Esophagus (tissue), 2 donors: ENCODE results near the gene C10orf90. TPM values are rescaled to one million over a fixed set of nuclear protein-coding genes. Genes with fewer than 3 reads are reported as not detected.

ENCODE experiments used
- H3K27ac ChIP-seq, 2 donors: one replicate each; pipeline ENCODE4 v1.5.1; 2013; ENCODE audit warnings: low read depth in 2 of 2, mild to moderate bottlenecking in 2 of 2, inconsistent platforms in 1 of 2, low read length in 1 of 2, moderate library complexity in 1 of 2
- H3K27me3 ChIP-seq, 2 donors: one replicate each; pipeline ENCODE4 v1.6.1; 2013; ENCODE audit warnings: low read length in 2 of 2, control low read depth in 1 of 2, mild to moderate bottlenecking in 1 of 2; ENCODE audit not compliant: insufficient read depth in 2 of 2, control insufficient read depth in 1 of 2
- H3K36me3 ChIP-seq, 2 donors: one replicate each; pipeline ENCODE4 v1.6.1; 2013; ENCODE audit warnings: low read length in 1 of 2; ENCODE audit not compliant: control insufficient read depth in 2 of 2, insufficient read depth in 2 of 2
- H3K4me1 ChIP-seq, 2 donors: one replicate each; pipeline ENCODE4 v1.6.1; 2013; ENCODE audit warnings: low read length in 1 of 2; ENCODE audit not compliant: control insufficient read depth in 2 of 2, insufficient read depth in 2 of 2
- H3K4me3 ChIP-seq, 2 donors: one replicate each; pipeline ENCODE4 v1.5.1; 2013; ENCODE audit warnings: low read length in 2 of 2, mild to moderate bottlenecking in 2 of 2, low read depth in 1 of 2, moderate library complexity in 1 of 2
- H3K9me3 ChIP-seq, 2 donors: one replicate each; pipeline ENCODE4 v1.6.1; 2013; ENCODE audit warnings: mild to moderate bottlenecking in 2 of 2, low read depth in 1 of 2, low read length in 1 of 2, moderate library complexity in 1 of 2; ENCODE audit not compliant: control insufficient read depth in 2 of 2, insufficient read depth in 1 of 2
- WGBS, 2 donors: extraction: QIAGEN DNeasy Blood & Tissue Kit; methylation state at CpG; one replicate each; pipeline ENCODE4 v1.1.7; 2013; 5-methylcytosine and 5-hydroxymethylcytosine counted together
- polyA plus RNA-seq, 2 donors: library from polyadenylated mRNA; stranded (reverse); fragments of 200-250 nt; gene quantifications; one replicate each; pipeline ENCODE4 v1.2.3, GENCODE V29; 2013
- donor health status: healthy with polysubstance abuse.
- donor health status: Bipolar disorder and iron deficiency.

The C10orf90 gene
- polyA plus RNA-seq, 2 donors, result 0.05 TPM; not detected in 1

- no peak overlapping the region for H3K27ac ChIP-seq
- H3K27me3 ChIP-seq, result no peaks in the 10 kb centered on the region
- no peaks in the 10 kb centered on the region for H3K4me1 ChIP-seq
- H3K4me3 ChIP-seq, result no peak overlapping the region
- H3K9me3 ChIP-seq, result no peaks in the 10 kb centered on the region
- H3K36me3 ChIP-seq, result no peaks in the 10 kb centered on the region
- 51 to 55% methylated on average over 2 of the region's 2 CpGs for WGBS, 2 donors
These were observed 232.1 kb downstream of the C10orf90 start for GRCh38 chr10:126438407-126438783.

GRCh38 chr10:126437635-126438406 lies 232.7 kb downstream of the C10orf90 start:
- H3K9me3 ChIP-seq, result no peaks in the 10 kb centered on the region
- no peak overlapping the region for H3K27ac ChIP-seq
- H3K27me3 ChIP-seq, result no peaks in the 10 kb centered on the region
- no peak overlapping the region for H3K4me3 ChIP-seq
- no peaks in the 10 kb centered on the region for H3K36me3 ChIP-seq
- no peaks in the 10 kb centered on the region for H3K4me1 ChIP-seq
- WGBS, 2 donors, result 52 to 76% methylated on average over 2 of the region's 2 CpGs

- Histone ChIP-seq H3K27ac (no peak overlapping the region), H3K27me3 (no peaks in the 10 kb centered on the region), H3K9me3 (peaks cover 0 to 2% of the 10 kb centered on the region in 2 donors), H3K4me1 (peaks cover 0 to 3% of the 10 kb centered on the region in 2 donors), H3K36me3 (no peaks in the 10 kb centered on the region), H3K4me3 (no peak overlapping the region)
- 42 to 64% methylated on average over 5 of the region's 5 CpGs for WGBS, 2 donors
These were observed 236.3 kb downstream of the C10orf90 start for GRCh38 chr10:126434235-126434634.

GRCh38 chr10:126433351-126433750 lies 237.1 kb downstream of the C10orf90 start:
- H3K27me3 ChIP-seq, result no peaks in the 10 kb centered on the region
- no peak overlapping the region for H3K27ac ChIP-seq
- 61 to 69% methylated on average over 5 of the region's 5 CpGs for whole genome bisulfite sequencing, 2 donors
- no peak overlapping the region for H3K4me3 ChIP-seq
- H3K4me1 ChIP-seq, result peaks cover 0 to 3% of the 10 kb centered on the region in 2 donors
- no peaks in the 10 kb centered on the region for H3K36me3 ChIP-seq
- H3K9me3 ChIP-seq, result peaks cover 0 to 2% of the 10 kb centered on the region in 2 donors

- Histone ChIP-seq H3K36me3 (no peaks in the 10 kb centered on the region), H3K27ac (no peak overlapping the region), H3K27me3 (no peaks in the 10 kb centered on the region), H3K9me3 (peaks cover 0 to 2% of the 10 kb centered on the region in 2 donors), H3K4me1 (peaks cover 0 to 3% of the 10 kb centered on the region in 2 donors), H3K4me3 (no peak overlapping the region)
- 71 to 81% methylated on average over 7 of the region's 7 CpGs for WGBS, 2 donors
These were observed 238.0 kb downstream of the C10orf90 start for GRCh38 chr10:126432507-126432906.

GRCh38 chr10:126431816-126432215 lies 238.7 kb downstream of the C10orf90 start:
- Histone ChIP-seq H3K27ac (no peak overlapping the region), H3K4me1 (peaks cover 0 to 3% of the 10 kb centered on the region in 2 donors), H3K27me3 (no peaks in the 10 kb centered on the region), H3K36me3 (no peaks in the 10 kb centered on the region), H3K4me3 (no peak overlapping the region), H3K9me3 (peaks cover 0 to 2% of the 10 kb centered on the region in 2 donors)
- 76 to 82% methylated on average over 2 of the region's 2 CpGs for WGBS, 2 donors

- WGBS, 2 donors, result 78 to 81% methylated on average over 2 of the region's 2 CpGs
- H3K4me3 ChIP-seq, result no peak overlapping the region
- H3K4me1 ChIP-seq, result peaks cover 0 to 3% of the 10 kb centered on the region in 2 donors
- H3K9me3 ChIP-seq, result peaks cover 0 to 2% of the 10 kb centered on the region in 2 donors
- H3K27me3 ChIP-seq, result no peaks in the 10 kb centered on the region
- H3K27ac ChIP-seq, result no peak overlapping the region
- H3K36me3 ChIP-seq, result no peaks in the 10 kb centered on the region
These were observed 240.0 kb downstream of the C10orf90 start for GRCh38 chr10:126430512-126430911.

GRCh38 chr10:126429275-126429674 lies 241.2 kb downstream of the C10orf90 start:
- no peaks in the 10 kb centered on the region for H3K27me3 ChIP-seq

GRCh38 chr10:126425489-126426065 lies 244.9 kb downstream of the C10orf90 start:
- whole genome bisulfite sequencing, 2 donors, result 55 to 58% methylated on average over 8 of the region's 8 CpGs

More at GRCh38 chr10:126429275-126429674, 241.2 kb downstream of the C10orf90 start:
- Histone ChIP-seq H3K36me3 (no peaks in the 10 kb centered on the region), H3K27ac (no peak overlapping the region), H3K4me1 (peaks cover 0 to 3% of the 10 kb centered on the region in 2 donors), H3K9me3 (peaks cover 0 to 2% of the 10 kb centered on the region in 2 donors), H3K4me3 (no peak overlapping the region)
- WGBS, 2 donors, result 80 to 83% methylated on average over 4 of the region's 4 CpGs

More at GRCh38 chr10:126425489-126426065, 244.9 kb downstream of the C10orf90 start:
- H3K9me3 ChIP-seq, result peaks cover 4% of the 10 kb centered on the region in 2 donors
- H3K4me3 ChIP-seq, result no peak overlapping the region
- no peaks in the 10 kb centered on the region for H3K4me1 ChIP-seq
- no peak overlapping the region for H3K27ac ChIP-seq
- H3K27me3 ChIP-seq, result no peaks in the 10 kb centered on the region
- no peaks in the 10 kb centered on the region for H3K36me3 ChIP-seq
